Fibroblast of skin of scalp (primary cell): ENCODE data around the gene EML4.
"Not testable (repeated sequence)": the region's sequence is repeated elsewhere in the genome, so short reads cannot be mapped to it uniquely, and the experiment has no call there.

Experiments used
- DNase-seq: peaks from one replicate; pipeline ENCODE4 v3.0.0-alpha.2; 2013

EML4 gene

GRCh38 chr2:42312106-42312505 is 143.0 kb downstream of the EML4 start:
- no peak for DNase-seq

GRCh38 chr2:42314892-42315468 is 145.8 kb downstream of the EML4 start:
- peak; percentile 92 for DNase-seq

GRCh38 chr2:42315844-42316470 is 146.8 kb downstream of the EML4 start:
- no peak for DNase-seq

GRCh38 chr2:42316910-42317309 is 147.8 kb downstream of the EML4 start:
- no peak for DNase-seq

GRCh38 chr2:42317486-42317885 is 148.3 kb downstream of the EML4 start:
- no peak for DNase-seq

GRCh38 chr2:42317945-42318344 is 148.8 kb downstream of the EML4 start:
- no peak for DNase-seq

- DNase-seq = no peak
These were observed 150.1 kb downstream of the EML4 start for GRCh38 chr2:42319265-42319664.

GRCh38 chr2:42321452-42322064 is 152.4 kb downstream of the EML4 start:
- no peak for DNase-seq

- no peak for DNase-seq
These were observed 155.1 kb downstream of the EML4 start for GRCh38 chr2:42324244-42324643.

- DNase-seq = no peak
These were observed 155.8 kb downstream of the EML4 start for GRCh38 chr2:42324949-42325348.

- DNase-seq = no peak
These were observed 156.5 kb downstream of the EML4 start for GRCh38 chr2:42325609-42326008.

- no peak for DNase-seq
These were observed 158.0 kb downstream of the EML4 start for GRCh38 chr2:42327125-42327524.

- DNase-seq = peak; percentile 36
These were observed 159.1 kb downstream of the EML4 start for GRCh38 chr2:42328148-42328833.

GRCh38 chr2:42328923-42329322 is 159.8 kb downstream of the EML4 start:
- no peak for DNase-seq

- no peak for DNase-seq
These were observed 160.6 kb downstream of the EML4 start for GRCh38 chr2:42329736-42330135.

- DNase-seq = peak; percentile 21
These were observed 162.6 kb downstream of the EML4 start for GRCh38 chr2:42331569-42332284.

- DNase-seq = no peak
These were observed 163.4 kb downstream of the EML4 start for GRCh38 chr2:42332575-42332974.

- DNase-seq = no peak
These were observed 164.4 kb downstream of the EML4 start for GRCh38 chr2:42333579-42333978.

GRCh38 chr2:42334220-42334619 is 165.1 kb downstream of the EML4 start:
- no peak for DNase-seq

GRCh38 chr2:42334865-42335264 is 165.7 kb downstream of the EML4 start:
- not testable (repeated sequence) for DNase-seq

- DNase-seq = no peak
These were observed 166.5 kb downstream of the EML4 start for GRCh38 chr2:42335514-42336104.

GRCh38 chr2:42336361-42336965 is 167.3 kb downstream of the EML4 start:
- no peak for DNase-seq
